AG09309 (cell line): Measurements from ENCODE around the gene ETF1.
"Not testable (repeated sequence)": the region's sequence is repeated elsewhere in the genome, so short reads cannot be mapped to it uniquely, and the experiment has no call there.

Source experiments
- DNase-seq: peaks from one replicate; pipeline ENCODE4 v3.0.0-alpha.2; 2010; ENCODE audit warnings: low read depth
- H3K4me3 ChIP-seq: 2 replicates; pipeline ENCODE4 v1.5.1; 2011; ENCODE audit warnings: mild to moderate bottlenecking, low read depth, low read length, moderate library complexity; ENCODE audit not compliant: control insufficient read depth
- TF ChIP-seq, protein P1 (sequence below): IDR thresholded peaks from 2 replicates; pipeline ENCODE4 v1.5.1; 2011; ENCODE audit warnings: mild to moderate bottlenecking, low read depth, low read length, inconsistent platforms; ENCODE audit not compliant: insufficient read depth, control insufficient read depth; ENCODE audit errors: missing control alignments

The ETF1 gene

DNA sequence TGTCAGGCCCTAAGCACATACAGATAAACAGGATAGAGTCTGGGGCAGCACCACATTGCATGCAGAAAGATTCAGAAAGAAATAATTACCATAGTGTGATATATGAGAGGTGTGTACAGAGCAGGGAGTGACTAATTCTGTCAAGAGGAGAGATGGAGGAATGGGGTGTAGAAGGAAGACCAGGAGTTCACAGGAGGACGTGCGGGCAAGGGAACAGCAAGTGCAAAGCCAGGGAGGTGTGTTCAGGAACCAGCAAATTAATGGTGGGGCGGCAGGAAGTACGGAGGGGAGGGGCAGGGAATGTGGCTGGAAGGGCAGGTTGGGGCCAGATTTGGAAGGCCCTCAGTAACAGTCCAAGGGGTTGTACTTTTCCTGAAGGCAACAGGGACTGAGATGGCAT is 60.4 kb downstream of the ETF1 start:
- TF ChIP-seq, protein P1, sequence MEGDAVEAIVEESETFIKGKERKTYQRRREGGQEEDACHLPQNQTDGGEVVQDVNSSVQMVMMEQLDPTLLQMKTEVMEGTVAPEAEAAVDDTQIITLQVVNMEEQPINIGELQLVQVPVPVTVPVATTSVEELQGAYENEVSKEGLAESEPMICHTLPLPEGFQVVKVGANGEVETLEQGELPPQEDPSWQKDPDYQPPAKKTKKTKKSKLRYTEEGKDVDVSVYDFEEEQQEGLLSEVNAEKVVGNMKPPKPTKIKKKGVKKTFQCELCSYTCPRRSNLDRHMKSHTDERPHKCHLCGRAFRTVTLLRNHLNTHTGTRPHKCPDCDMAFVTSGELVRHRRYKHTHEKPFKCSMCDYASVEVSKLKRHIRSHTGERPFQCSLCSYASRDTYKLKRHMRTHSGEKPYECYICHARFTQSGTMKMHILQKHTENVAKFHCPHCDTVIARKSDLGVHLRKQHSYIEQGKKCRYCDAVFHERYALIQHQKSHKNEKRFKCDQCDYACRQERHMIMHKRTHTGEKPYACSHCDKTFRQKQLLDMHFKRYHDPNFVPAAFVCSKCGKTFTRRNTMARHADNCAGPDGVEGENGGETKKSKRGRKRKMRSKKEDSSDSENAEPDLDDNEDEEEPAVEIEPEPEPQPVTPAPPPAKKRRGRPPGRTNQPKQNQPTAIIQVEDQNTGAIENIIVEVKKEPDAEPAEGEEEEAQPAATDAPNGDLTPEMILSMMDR = no peak
- DNase-seq = no peak
- no peak overlapping the region for H3K4me3 ChIP-seq

DNA sequence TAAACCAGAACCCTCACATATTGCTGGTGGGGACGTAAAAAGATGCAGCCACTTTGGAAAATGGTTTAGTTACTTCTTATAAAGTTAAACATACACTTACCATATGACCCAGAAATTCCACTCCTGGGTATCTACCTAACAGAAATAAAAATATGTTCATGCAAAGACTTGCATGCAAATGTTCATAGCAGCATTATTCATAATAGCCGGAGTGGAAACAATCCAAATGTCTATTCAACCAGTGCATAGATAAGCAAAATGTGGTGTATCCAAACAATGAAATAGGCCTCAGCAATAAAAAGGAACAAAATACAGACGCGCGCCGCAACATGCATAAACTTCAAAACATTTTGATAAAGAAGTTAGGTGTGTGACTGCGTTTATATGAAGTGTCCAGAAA is 66.1 kb downstream of the ETF1 start:
- TF ChIP-seq, protein P1 = no peak
- no peak for DNase-seq
- H3K4me3 ChIP-seq = no peak overlapping the region

DNA sequence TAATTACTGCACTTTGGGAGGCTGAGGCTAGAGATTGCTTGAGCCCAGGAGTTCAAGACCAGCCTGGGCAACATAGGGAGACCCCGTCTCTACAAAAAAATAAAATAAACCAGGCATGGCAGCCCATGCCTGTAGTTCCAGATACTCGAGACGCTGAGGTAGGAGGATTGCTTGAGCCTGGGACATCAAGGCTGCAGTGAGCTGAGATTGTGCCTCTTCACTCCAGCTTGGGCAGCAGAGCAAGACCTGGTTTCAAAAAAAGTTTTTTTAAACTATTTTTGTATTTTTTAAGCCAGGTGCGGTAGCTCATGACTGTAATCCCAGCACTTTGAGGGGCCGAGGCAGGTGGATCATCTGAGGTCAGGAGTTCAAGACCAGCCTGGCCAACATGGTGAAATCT is 69.9 kb downstream of the ETF1 start:
- not testable (repeated sequence) for H3K4me3 ChIP-seq, DNase-seq

DNA sequence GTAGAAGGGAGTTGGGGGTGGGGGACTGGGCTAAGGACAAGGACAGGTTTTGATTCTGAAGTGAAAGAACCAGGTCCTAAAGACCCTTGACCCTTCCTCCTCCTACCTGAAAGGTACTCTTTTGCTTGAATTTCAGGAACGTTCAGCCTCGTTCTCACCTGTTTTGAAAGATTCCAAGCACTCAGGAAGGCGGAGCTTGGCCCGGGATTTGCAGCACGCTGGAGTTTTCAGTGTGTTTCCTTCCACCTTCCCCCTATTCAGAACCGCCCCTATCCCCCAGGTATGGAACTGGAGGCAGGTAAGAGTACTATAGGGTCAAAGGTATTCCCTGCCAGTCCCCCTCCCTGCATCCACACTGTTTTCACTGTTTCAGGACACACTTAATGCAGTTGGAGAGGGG is 70.7 kb downstream of the ETF1 start:
- TF ChIP-seq, protein P1 = no peak
- no peak for DNase-seq

DNA sequence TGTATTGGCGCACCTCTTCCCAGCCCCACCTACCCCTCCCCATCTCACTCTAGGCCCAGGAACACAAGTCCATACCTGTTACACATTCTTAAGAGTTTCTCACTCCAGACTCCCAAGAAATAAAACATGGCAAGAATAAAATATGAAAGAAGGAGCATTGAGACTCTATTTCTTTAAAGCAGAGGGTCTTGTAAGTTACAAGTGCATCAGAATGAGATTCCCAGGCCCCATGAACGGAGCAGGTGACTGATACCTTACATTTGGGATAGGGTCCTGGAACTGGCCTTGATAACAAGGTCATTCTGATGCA is 72.0 kb downstream of the ETF1 start:
- no peak for DNase-seq
- TF ChIP-seq, protein P1 = no peak
- H3K4me3 ChIP-seq = no peak overlapping the region

More for the DNA sequence above, 70.7 kb downstream of the ETF1 start:
- H3K4me3 ChIP-seq = no peak overlapping the region

DNA sequence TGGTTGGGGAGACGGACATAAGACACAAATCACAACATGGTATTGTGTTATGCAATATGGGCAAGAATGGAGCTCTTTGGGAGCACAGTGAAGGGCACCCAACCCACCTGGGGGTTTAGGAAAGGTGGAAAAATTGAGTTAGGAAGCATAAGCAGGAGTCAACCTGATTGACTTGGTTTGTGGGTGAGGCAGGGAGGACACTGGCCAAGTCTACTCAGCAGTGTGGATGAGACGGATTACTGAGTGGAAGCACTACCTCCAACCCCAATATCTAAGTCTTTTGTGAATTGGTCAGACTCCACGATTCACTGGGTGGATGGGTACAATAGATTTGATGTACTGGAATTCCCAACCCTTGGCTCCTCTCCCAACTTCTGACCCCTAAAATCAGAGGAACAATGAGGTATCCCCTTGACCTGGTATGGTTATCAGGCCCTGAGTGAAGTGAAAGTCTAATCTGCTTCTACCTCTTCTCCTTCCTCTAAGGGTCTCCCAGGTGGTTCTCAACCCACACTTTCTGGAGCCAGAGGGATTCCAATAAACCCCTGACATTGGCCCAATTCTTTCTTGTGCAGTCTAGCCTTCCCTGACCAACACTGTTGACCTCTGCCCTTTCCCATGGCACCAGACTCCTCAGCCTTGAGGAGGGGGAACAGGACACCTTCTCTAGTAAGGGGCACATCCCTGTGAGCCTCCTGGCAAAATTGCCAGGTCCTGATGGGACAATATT is 72.5 kb downstream of the ETF1 start:
- DNase-seq = no peak
- TF ChIP-seq, protein P1 = no peak
- H3K4me3 ChIP-seq = no peak overlapping the region

DNA sequence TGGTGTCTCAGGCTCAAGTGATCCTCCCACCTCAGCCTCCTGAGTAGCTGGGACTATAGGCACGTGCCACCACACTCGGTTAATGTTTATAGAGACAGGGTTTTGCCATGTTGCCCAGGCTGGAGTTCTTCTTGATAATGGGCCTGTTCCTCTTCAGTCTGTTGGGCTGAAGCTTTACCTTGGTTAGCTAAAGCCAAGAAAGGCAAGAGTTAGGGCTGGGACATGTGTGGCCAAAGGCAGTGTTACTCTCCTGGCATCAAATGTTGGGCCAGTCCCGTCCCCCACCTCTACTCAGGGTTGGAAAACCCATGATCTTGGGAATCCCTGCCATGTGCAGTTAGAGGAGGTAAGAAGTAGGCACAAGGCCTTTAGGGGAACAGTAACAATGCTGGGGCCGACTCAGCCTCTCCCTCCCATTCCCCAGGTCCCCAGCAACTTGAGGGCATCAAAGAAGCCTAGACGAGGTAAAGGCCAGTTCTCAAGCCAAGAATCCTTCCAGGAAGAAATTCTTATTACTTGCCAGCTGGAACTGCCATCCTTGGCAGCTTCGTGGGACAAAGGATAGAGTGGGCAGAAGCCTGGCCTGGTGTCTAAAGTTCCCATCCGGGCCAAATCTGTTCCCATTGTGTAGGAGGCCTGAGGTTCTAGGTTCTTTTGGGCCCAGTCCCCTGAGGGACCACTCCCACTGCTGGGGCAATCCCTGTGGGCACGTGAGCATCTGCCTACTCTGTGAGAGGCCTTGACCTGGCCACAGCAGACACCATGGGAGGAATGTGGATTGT is 73.3 kb downstream of the ETF1 start:
- peak; percentile 71 for DNase-seq
- TF ChIP-seq, protein P1 = no peak
- H3K4me3 ChIP-seq = no peak overlapping the region
